ENCODE data around the gene HTR1D.
A peak's percentile ranks its signal among the peaks of the same experiment; 100 is the strongest.
"Not testable (repeated sequence)": the region's sequence is repeated elsewhere in the genome, so short reads cannot be mapped to it uniquely, and the experiment has no call there.

Gene HTR1D, protein sequence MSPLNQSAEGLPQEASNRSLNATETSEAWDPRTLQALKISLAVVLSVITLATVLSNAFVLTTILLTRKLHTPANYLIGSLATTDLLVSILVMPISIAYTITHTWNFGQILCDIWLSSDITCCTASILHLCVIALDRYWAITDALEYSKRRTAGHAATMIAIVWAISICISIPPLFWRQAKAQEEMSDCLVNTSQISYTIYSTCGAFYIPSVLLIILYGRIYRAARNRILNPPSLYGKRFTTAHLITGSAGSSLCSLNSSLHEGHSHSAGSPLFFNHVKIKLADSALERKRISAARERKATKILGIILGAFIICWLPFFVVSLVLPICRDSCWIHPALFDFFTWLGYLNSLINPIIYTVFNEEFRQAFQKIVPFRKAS

GRCh38 chr1:23217421-23218115, at the start of gene HTR1D:
Gene HTR1D, minus strand, starts transcription at chr1:23217502. Its CDS starts 23,283 bp downstream, at chr1:23194219.
- no peak for DNase-seq (ENCODE audit: low read depth)

- DNase-seq (ENCODE audit: low read depth), result no peak
Observed at GRCh38 chr1:23263380-23263887, 46.1 kb upstream of the HTR1D start.

DNA sequence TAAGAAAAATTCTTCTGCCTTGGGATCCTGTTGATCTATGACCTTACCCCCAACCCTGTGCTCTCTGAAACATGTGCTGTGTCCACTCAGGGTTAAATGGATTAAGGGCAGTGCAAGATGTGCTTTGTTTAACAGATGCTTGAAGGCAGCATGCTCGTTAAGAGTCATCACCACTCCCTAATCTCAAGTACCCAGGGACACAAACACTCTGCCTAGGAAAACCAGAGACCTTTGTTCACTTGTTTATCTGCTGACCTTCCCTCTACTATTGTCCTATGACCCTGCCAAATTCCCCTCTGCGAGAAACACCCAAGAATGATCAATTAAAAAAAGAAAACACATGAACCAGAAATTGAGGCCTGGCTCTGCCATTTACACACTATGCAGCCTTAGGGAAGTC, 40.8 kb upstream of the HTR1D start:
- not testable (repeated sequence) for DNase-seq (ENCODE audit: low read depth)

GRCh38 chr1:23257371-23257770, 40.1 kb upstream of the HTR1D start:
- DNase-seq (ENCODE audit: low read depth), result not testable (repeated sequence)

DNA sequence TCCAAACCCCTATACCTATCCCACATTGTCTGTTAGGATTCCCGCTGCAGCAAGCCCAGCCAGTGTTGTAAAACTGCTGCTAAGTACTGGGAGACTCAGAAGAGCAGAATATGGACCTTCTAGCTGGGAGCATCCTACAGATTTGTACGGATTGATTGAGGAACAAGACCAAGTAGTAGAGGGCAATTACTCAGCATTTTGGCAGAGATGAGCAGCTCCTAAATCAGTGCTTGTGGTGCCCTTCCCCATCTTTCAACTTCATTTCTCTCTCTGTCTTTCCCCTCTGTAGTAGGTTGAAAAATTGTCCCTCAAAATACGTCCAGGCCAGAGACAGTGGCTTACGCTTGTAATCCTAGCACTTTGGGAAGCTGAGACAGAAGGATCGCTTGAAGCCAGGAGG, 37.3 kb upstream of the HTR1D start:
- DNase-seq (ENCODE audit: low read depth), result no peak

GRCh38 chr1:23251812-23252211, 34.5 kb upstream of the HTR1D start:
- DNase-seq (ENCODE audit: low read depth), result no peak

DNA sequence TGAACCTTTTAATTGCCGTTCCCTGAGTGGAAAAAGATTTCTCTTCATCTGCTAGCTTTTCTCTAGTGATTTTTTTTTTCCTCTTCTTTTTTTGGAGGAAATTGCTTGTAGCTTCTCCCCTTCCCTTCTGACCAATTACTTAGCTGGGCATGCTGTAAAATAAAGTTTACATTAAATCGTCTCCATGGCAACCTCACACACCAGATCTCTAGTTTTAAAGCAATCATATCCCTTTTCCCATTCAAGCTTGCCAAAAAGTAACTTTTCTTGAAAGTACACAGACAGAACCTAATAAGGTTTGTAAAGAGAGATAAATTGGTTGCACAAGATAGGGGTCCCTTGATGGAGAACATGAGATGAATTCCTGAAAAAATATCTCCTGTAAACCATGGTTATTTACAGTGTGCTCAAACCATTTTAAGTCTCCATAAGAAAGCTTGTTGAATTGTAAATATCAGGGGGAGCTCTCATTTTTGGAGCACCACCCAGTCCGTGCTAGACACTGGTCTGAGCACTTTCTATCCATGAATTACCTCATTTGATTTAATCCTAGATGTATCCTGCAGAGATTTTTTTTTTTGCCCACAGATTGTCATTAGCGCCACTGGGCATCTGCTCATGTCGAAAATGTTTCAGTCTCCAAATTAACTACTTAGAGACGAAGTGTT, 32.6 kb upstream of the HTR1D start:
- DNase-seq (ENCODE audit: low read depth), result no peak

- no peak for DNase-seq (ENCODE audit: low read depth)
Observed at GRCh38 chr1:23247276-23247675, 30.0 kb upstream of the HTR1D start.

DNA sequence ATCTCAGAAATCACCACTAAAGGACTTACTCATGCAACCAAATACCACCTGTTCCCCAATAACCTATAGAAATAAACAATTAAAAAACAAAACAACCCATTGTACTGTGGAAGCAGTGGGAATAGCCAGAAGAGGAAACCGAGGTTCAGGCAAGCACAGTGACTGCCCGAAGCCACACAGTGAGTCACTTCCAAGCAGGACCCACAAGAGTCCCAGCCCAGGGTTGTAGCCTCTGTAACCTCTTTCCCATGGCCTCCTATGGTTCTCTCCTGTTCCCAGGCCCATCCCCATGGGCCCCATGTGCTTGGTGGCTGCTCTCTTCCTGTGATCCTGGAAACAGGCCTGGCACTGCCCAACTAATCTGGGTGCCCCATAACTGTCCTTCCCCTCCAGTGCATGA, 29.0 kb upstream of the HTR1D start:
- no peak for DNase-seq (ENCODE audit: low read depth)

- DNase-seq (ENCODE audit: low read depth), result no peak
Observed at GRCh38 chr1:23244256-23244761, 27.0 kb upstream of the HTR1D start.

DNA sequence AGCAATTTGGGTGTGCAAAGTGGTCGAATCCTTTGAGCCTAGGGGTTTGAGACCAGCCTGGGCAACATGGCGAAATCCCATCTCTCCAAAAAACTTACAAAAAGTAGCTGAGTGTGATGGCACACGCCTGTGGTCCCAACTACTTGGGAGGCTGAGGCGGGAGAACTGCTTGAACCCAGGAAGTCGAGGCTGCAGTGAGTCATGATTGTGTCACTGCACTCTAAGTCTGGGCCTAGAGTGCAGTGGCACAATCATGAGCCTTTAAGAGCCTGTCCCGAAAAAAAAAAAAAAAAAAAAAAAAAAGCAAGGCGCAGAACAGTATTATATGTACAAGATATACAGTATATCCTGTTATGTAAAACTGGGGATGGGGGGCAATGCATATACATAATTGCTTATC, 25.1 kb upstream of the HTR1D start:
- no peak for DNase-seq (ENCODE audit: low read depth)

GRCh38 chr1:23239638-23240295, 22.5 kb upstream of the HTR1D start:
- DNase-seq (ENCODE audit: low read depth), result no peak

DNA sequence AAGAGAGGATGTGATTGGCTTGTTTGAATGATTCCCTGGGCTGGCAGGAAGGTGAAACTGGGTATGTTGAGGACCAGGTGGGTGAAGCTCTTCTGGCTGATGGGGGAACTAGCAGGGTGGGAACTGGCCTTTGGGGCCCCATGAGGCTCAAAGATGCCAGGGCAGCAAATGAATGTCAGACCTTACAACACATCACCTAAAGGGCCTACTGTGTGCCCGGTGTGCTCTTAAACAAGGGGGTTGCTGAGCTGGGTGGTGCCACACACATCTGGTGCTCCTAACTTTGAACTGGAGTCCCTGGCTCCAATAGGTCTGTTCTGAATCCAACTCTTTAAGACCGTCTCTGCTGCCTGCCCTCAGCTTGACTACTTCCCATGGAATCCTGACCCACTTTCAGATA, 21.3 kb upstream of the HTR1D start:
- DNase-seq (ENCODE audit: low read depth), result no peak

DNA sequence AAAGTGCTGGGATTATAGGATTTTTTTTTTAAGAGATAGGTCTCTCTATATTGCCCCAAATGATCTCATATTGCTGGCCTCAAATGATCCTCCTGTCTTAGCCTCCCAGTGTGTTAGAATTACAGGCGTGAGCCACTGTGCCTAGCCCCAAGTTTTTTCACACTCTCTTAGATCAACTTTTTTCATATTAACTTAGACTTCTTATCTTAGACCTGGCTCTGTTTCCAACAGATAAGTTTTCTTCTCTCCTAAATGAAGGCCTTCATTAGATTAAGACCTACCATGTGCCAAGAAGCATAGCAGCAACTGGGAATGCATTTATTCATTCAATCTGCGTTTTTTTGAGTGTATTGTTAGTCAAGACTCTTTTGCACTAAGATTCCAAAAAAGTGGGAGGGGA, 20.2 kb upstream of the HTR1D start:
- DNase-seq (ENCODE audit: low read depth), result no peak

- no peak for DNase-seq (ENCODE audit: low read depth)
Observed at GRCh38 chr1:23227806-23228205, 10.5 kb upstream of the HTR1D start.

DNA sequence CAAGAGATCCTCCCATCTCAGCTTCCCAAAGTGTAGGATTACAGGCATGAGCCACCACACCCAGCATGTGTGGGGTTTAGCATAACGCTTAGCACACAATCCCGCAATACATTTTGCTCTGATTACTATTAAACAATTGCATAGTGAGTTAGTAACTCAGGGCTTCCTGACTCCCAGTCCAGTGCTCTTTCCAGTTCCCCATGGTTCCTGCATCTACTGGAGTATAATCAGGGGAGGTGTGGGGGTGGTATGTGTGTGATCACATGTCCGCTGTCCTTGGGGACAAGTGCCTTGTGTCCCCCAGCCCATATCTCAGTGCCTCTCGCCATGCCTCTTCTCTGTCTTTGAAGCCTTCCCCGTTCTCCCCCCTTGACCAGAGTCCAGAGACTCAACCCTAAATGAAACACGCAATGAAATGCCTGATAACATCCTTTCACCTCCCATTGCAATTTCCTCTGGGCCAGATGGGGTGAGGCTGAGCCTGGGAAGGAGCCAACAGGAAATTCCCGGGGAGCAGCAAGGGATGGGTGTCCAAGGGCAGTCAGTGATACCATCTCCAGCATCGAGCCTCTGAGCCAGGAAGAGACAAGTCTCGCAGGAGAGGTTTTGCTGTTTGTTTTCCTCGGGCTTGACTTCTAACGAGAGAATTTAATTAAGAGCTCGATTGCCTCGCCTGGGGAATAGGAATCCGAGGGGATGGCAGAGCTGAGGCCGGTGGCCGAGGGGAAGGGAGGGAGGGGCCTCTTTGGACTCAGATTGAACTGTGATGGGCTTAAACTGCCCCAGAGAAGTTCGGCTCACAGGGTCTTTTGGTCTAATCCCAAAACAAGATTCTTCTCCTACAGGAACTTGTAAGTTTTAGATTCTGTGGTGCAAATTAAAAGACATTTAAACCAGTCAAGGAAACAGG, 7.7 kb upstream of the HTR1D start:
- DNase-seq (ENCODE audit: low read depth), result peak; percentile 73

DNA sequence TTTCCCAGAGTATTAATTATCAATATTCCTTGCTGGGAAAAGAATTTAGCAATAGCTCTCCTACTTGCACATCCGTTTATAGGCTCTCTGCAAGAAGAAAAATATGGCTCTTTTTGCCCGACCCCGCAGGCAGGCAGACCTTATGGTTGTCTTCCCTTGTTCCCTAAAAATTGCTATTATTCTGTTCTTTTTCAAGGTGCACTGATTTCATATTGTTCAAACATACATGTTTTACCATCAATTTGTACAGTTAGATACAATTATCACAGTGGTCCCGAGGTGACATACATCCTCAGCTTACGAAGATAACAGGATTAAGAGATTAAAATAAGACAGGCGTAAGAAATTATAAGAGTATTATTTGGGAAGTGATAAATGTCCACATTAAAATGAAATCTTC, 6.7 kb upstream of the HTR1D start:
- DNase-seq (ENCODE audit: low read depth), result not testable (repeated sequence)

- not testable (repeated sequence) for DNase-seq (ENCODE audit: low read depth)
Observed at GRCh38 chr1:23223490-23223951, 6.2 kb upstream of the HTR1D start.

- no peak for DNase-seq (ENCODE audit: low read depth)
Observed at GRCh38 chr1:23222742-23223141, 5.4 kb upstream of the HTR1D start.

GRCh38 chr1:23222331-23222730, 5.0 kb upstream of the HTR1D start:
- DNase-seq (ENCODE audit: low read depth), result no peak

DNA sequence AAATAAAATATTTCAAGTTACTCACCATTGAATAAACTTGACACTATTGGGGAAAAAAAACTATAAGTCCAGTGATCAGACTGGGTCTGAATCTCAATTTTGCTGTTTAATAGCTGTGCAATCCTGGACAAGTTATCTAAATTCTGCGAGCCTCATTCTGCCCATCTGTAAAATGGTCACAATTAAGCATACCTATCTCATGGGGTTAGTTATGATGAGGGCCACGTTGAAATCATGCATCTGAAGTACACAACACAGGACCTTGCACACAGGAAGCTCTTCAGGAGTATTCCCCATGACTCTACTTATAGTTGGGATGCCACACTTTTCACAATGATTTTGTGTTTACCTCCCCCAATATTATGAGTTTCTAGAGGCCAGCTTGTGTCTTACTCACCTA, 3.8 kb upstream of the HTR1D start:
- no peak for DNase-seq (ENCODE audit: low read depth)
